HepG2 (cell line): ENCODE data around the gene IGFBP6. TPM values are rescaled to one million over a fixed set of nuclear protein-coding genes. Genes with fewer than 3 reads are reported as not detected.
A peak's percentile ranks its signal among the peaks of the same experiment; 100 is the strongest.

ENCODE experiments used
- AGO1 ChIP-seq: fragments of 200-400 bp; formaldehyde crosslinking; IDR thresholded peaks from 2 replicates; pipeline ENCODE4 v1.6.1; 2017; ENCODE audit warnings: mild to moderate bottlenecking, low read depth, low read length, moderate library complexity; ENCODE audit not compliant: poor library complexity, severe bottlenecking
- AHR ChIP-seq: IDR thresholded peaks from 2 replicates; pipeline ENCODE4 v1.6.1; 2018; ENCODE audit warnings: missing genetic modification reagents, missing compliant biosample characterization
- FLYWCH1 ChIP-seq: sonication (generic); formaldehyde crosslinking; IDR thresholded peaks from 2 replicates; pipeline ENCODE4 v1.8.1; 2023; ENCODE audit warnings: mild to moderate bottlenecking, missing genetic modification reagents
- HIVEP1 ChIP-seq: sonication (generic); formaldehyde crosslinking; IDR thresholded peaks from 2 replicates; pipeline ENCODE4 v1.4.0; 2020; ENCODE audit warnings: mild to moderate bottlenecking, missing genetic modification reagents
- HMG20B ChIP-seq: conservative IDR thresholded peaks from 2 replicates; pipeline ENCODE4 v1.6.1; 2016; ENCODE audit warnings: missing genetic modification reagents, missing compliant biosample characterization
- IRX3 ChIP-seq: sonication (generic); formaldehyde crosslinking; IDR thresholded peaks from 2 replicates; pipeline ENCODE4 v1.8.1; 2023; ENCODE audit warnings: mild to moderate bottlenecking, low read depth, missing genetic modification reagents, borderline replicate concordance
- LCORL ChIP-seq, 2 experiments: fragments of 450-650 bp in 1 of 2; sonication (generic) in 1 of 2; formaldehyde crosslinking in 1 of 2; IDR thresholded peaks; 2 replicates each; pipeline versions ENCODE4 v1.5.0 to v1.6.1; 2017 to 2020; ENCODE audit warnings: antibody characterized with exemption in 1 of 2, missing genetic modification reagents in 1 of 2
- MEIS1 ChIP-seq: sonication (generic); formaldehyde crosslinking; IDR thresholded peaks from 2 replicates; pipeline ENCODE4 v1.9.0; 2021; ENCODE audit warnings: mild to moderate bottlenecking, missing genetic modification reagents, moderate library complexity, borderline replicate concordance
- MTA1 ChIP-seq: sonication (generic); formaldehyde crosslinking; IDR thresholded peaks from 2 replicates; pipeline ENCODE4 v1.4.0; 2020; ENCODE audit warnings: missing genetic modification reagents, mild to moderate bottlenecking, borderline replicate concordance
- NR3C1 ChIP-seq: sonication (generic); formaldehyde crosslinking; IDR thresholded peaks from 2 replicates; pipeline ENCODE4 v1.4.0; 2020; ENCODE audit warnings: missing genetic modification reagents
- PAF1 ChIP-seq: IDR thresholded peaks from 2 replicates; pipeline ENCODE4 v1.6.1; 2016; ENCODE audit warnings: missing genetic modification reagents, missing compliant biosample characterization
- RXRA ChIP-seq: sonication (generic); formaldehyde crosslinking; IDR thresholded peaks from 2 replicates; pipeline ENCODE4 v1.5.1; 2020; ENCODE audit warnings: missing genetic modification reagents
- SIN3B ChIP-seq: fragments of 150-350 bp; IDR thresholded peaks from 2 replicates; pipeline ENCODE4 v1.6.1; 2014; ENCODE audit warnings: low read length
- SKI ChIP-seq: fragments of 450-650 bp; IDR thresholded peaks from one replicate; pipeline ENCODE4 v1.6.1; 2018; ENCODE audit warnings: mild to moderate bottlenecking; ENCODE audit not compliant: partially characterized antibody
- ZBTB20 ChIP-seq: sonication (generic); formaldehyde crosslinking; IDR thresholded peaks from 2 replicates; pipeline ENCODE4 v1.8.1; 2023; ENCODE audit warnings: missing genetic modification reagents, low read depth, mild to moderate bottlenecking, borderline replicate concordance
- ZNF251 ChIP-seq: sonication (generic); formaldehyde crosslinking; IDR thresholded peaks from 2 replicates; pipeline ENCODE4 v1.9.0; 2021; ENCODE audit warnings: mild to moderate bottlenecking, missing genetic modification reagents
- ZNF274 ChIP-seq: sonication (generic); formaldehyde crosslinking; IDR thresholded peaks from 2 replicates; pipeline ENCODE4 v1.5.1; 2020; ENCODE audit warnings: mild to moderate bottlenecking, missing genetic modification reagents
- ZNF383 ChIP-seq: sonication (generic); formaldehyde crosslinking; IDR thresholded peaks from 2 replicates; pipeline ENCODE4 v1.4.0; 2020; ENCODE audit warnings: missing genetic modification reagents, mild to moderate bottlenecking, borderline replicate concordance
- ZNF569 ChIP-seq: sonication (generic); formaldehyde crosslinking; IDR thresholded peaks from 2 replicates; pipeline ENCODE4 v1.5.0; 2020; ENCODE audit warnings: mild to moderate bottlenecking, missing genetic modification reagents, moderate library complexity, borderline replicate concordance
- ZNF713 ChIP-seq: sonication (generic); formaldehyde crosslinking; IDR thresholded peaks from 2 replicates; pipeline ENCODE4 v1.4.0; 2020; ENCODE audit warnings: mild to moderate bottlenecking, missing genetic modification reagents
- ZNF773 ChIP-seq: sonication (generic); formaldehyde crosslinking; IDR thresholded peaks from 2 replicates; pipeline ENCODE4 v1.4.0; 2020; ENCODE audit warnings: missing genetic modification reagents, borderline replicate concordance
- polyA plus RNA-seq, 8 experiments: library from polyadenylated mRNA; depleted of rRNA in 3 of 8; stranded (reverse) in 7 of 8; unstranded in 1 of 8; fragments of >200 nt; fragmentation: Illumina TruSeq in 4 of 8; extraction: Trizol in 4 of 8; gene quantifications; 2 replicates each; pipeline versions ENCODE4 v1.2.1 to v1.2.3, GENCODE V29; 2011 to 2016; ENCODE audit warnings: low read depth in 4 of 8, missing spikeins in 1 of 8, mixed read lengths in 1 of 8; ENCODE audit not compliant: insufficient read depth in 1 of 8
- total RNA-seq, 5 experiments: library from RNA; depleted of rRNA; stranded (reverse); fragments of >200 nt; fragmentation: Illumina TruSeq; extraction: Trizol; gene quantifications; 2 replicates each; pipeline ENCODE4 v1.2.3, GENCODE V29; 2016; ENCODE audit warnings: low read depth in 1 of 5
- TF ChIP-seq, protein P1 (sequence below): sonication (generic); formaldehyde crosslinking; IDR thresholded peaks from 2 replicates; pipeline ENCODE4 v1.4.0; 2020; ENCODE audit warnings: missing genetic modification reagents
- TF ChIP-seq, protein P2 (sequence below): sonication (generic); formaldehyde crosslinking; IDR thresholded peaks from 2 replicates; pipeline ENCODE4 v1.8.1; 2023; ENCODE audit warnings: missing genetic modification reagents, inconsistent platforms, borderline replicate concordance
- TF ChIP-seq, protein P3 (sequence below): sonication (generic); formaldehyde crosslinking; IDR thresholded peaks from 2 replicates; pipeline ENCODE4 v1.5.0; 2020; ENCODE audit warnings: missing genetic modification reagents

IGFBP6 gene
- total and polyA plus RNA-seq, 2 of the 13 experiments (the other 11 are each of a cell fraction or from before 2014, with no cell fraction given) = 3.9 to 25.2 TPM

DNA sequence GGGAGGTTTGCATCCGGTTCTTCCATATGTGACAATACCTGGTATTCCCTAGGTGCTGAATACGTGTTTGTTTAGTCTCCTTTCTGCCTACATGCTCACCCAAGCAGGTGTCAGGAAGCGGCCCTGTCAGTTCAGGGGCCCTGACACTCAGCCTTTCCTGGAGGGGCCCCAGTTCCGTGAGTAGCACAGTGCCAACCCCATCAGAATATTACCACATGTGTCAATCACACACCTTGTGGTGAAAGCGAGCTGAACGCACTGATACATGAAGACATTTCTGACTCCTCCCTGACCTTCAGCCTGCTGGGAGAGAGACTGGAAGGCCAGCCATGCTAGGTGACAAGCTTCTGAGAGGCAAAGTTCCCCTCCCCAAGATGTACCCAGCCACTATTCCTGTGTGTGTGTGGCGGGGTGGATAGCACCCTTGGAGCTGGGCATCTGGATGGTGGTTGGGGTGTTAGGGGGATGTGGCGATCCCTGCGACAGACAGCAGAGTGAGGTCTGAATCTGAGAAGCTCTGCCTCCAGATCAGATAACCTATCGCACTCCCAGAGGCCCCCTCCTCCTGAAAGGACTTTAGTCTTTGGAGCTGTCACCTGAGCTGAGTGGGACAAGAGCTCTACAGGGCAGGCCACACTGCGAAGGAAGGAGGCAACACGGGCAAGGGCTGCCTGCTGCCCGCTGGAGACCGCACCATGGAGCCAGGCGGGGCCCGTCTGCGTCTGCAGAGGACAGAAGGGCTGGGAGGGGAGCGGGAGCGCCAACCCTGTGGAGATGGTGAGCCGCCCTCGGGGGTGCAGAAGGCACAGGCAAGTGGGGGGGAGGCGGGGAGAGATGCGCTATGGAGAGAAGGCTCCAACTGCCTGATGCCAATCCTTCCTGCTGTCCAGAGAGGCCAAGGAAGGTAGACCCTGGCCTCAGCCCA is 5.7 kb downstream of the IGFBP6 start, which contains the start of gene SOAT2 (continued):
- TF ChIP-seq, protein P1, sequence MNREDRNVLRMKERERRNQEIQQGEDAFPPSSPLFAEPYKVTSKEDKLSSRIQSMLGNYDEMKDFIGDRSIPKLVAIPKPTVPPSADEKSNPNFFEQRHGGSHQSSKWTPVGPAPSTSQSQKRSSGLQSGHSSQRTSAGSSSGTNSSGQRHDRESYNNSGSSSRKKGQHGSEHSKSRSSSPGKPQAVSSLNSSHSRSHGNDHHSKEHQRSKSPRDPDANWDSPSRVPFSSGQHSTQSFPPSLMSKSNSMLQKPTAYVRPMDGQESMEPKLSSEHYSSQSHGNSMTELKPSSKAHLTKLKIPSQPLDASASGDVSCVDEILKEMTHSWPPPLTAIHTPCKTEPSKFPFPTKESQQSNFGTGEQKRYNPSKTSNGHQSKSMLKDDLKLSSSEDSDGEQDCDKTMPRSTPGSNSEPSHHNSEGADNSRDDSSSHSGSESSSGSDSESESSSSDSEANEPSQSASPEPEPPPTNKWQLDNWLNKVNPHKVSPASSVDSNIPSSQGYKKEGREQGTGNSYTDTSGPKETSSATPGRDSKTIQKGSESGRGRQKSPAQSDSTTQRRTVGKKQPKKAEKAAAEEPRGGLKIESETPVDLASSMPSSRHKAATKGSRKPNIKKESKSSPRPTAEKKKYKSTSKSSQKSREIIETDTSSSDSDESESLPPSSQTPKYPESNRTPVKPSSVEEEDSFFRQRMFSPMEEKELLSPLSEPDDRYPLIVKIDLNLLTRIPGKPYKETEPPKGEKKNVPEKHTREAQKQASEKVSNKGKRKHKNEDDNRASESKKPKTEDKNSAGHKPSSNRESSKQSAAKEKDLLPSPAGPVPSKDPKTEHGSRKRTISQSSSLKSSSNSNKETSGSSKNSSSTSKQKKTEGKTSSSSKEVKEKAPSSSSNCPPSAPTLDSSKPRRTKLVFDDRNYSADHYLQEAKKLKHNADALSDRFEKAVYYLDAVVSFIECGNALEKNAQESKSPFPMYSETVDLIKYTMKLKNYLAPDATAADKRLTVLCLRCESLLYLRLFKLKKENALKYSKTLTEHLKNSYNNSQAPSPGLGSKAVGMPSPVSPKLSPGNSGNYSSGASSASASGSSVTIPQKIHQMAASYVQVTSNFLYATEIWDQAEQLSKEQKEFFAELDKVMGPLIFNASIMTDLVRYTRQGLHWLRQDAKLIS (CRISPR knock-in tag) = no peak
- TF ChIP-seq, protein P2, sequence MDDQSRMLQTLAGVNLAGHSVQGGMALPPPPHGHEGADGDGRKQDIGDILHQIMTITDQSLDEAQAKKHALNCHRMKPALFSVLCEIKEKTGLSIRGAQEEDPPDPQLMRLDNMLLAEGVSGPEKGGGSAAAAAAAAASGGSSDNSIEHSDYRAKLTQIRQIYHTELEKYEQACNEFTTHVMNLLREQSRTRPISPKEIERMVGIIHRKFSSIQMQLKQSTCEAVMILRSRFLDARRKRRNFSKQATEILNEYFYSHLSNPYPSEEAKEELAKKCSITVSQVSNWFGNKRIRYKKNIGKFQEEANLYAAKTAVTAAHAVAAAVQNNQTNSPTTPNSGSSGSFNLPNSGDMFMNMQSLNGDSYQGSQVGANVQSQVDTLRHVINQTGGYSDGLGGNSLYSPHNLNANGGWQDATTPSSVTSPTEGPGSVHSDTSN (CRISPR knock-in tag) = no peak
- TF ChIP-seq AHR (CRISPR knock-in tag) = peak; percentile 63; the same call in 1 of the 2 replicates
- no peak for TF ChIP-seq FLYWCH1 (CRISPR knock-in tag)
- no peak; the same call in 1 of the 2 replicates for TF ChIP-seq RXRA (CRISPR knock-in tag)
- no peak for TF ChIP-seq ZNF569 (CRISPR knock-in tag)
- 0 out of 2 replicates have a peak, but pooled peaks have one; percentile 61 for TF ChIP-seq ZNF773 (CRISPR knock-in tag)
- TF ChIP-seq SKI = no peak
- TF ChIP-seq ZNF251 (CRISPR knock-in tag) = no peak
- TF ChIP-seq NR3C1 (CRISPR knock-in tag) = no peak
- TF ChIP-seq ZNF713 (CRISPR knock-in tag) = no peak
- TF ChIP-seq IRX3 (CRISPR knock-in tag) = no peak
- no peak for TF ChIP-seq LCORL (IDR thresholded peaks at IDR 0.05)
- no peak; the same call in 1 of the 2 replicates for TF ChIP-seq LCORL (CRISPR knock-in tag; IDR thresholded peaks at IDR 0.05)
- no peak for TF ChIP-seq MEIS1 (CRISPR knock-in tag)
- TF ChIP-seq PAF1 = no peak
- TF ChIP-seq SIN3B = no peak
- no peak for TF ChIP-seq HIVEP1
- TF ChIP-seq, protein P3, sequence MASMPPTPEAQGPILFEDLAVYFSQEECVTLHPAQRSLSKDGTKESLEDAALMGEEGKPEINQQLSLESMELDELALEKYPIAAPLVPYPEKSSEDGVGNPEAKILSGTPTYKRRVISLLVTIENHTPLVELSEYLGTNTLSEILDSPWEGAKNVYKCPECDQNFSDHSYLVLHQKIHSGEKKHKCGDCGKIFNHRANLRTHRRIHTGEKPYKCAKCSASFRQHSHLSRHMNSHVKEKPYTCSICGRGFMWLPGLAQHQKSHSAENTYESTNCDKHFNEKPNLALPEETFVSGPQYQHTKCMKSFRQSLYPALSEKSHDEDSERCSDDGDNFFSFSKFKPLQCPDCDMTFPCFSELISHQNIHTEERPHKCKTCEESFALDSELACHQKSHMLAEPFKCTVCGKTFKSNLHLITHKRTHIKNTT (CRISPR knock-in tag) = no peak
- 0 out of 2 replicates have a peak, but pooled peaks have one; percentile 15 for TF ChIP-seq ZNF274 (CRISPR knock-in tag)
- no peak for TF ChIP-seq AGO1
- TF ChIP-seq MTA1 (CRISPR knock-in tag) = peak; percentile 80; the same call in 1 of the 2 replicates
- peak; percentile 92; the same call in 1 of the 2 replicates for TF ChIP-seq ZNF383 (CRISPR knock-in tag)
- no peak for TF ChIP-seq ZBTB20 (CRISPR knock-in tag)
- TF ChIP-seq HMG20B = no peak
